Measurements from ENCODE around the gene OCEL1.

OCEL1 gene

DNA sequence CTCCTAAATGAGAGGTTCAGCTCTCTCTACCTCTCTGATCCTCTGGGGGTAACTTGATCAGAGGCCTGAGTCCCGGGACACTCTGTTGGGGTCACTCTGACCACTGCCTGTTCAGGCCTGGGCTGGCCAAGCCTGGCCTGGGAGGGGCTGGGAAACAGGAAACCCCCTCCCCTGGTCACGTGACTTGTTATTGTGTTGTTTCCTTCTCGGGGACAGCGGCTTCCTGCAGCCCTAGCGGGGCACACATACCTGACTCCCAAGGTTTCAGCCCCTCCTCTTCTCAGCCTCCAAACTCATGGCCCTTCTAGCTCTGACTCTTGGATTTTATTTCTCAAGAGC is 38.6 kb downstream of the OCEL1 start, which contains the start of gene USHBP1:
USHBP1 (minus strand) TSS at position 105 of the 339 bp plus-strand sequence. CDS start 446 bp downstream, outside the sequence.
- H3K9me3 ChIP-seq (ENCODE audit: control insufficient read depth, insufficient read depth, low read depth, low read length): no peaks in the 10 kb centered on the region
- no peaks in the 10 kb centered on the region for H3K4me1 ChIP-seq (ENCODE audit: control insufficient read depth, insufficient read depth, low read length)
- TF ChIP-seq KLF10 (tag by site-specific recombination; IDR thresholded peaks at IDR 0.05): no peak
- H3K4me3 ChIP-seq (ENCODE audit: low read depth, low read length): no peak within 1 kb of the TSS
- no peak within 1 kb of the TSS for H3K27ac ChIP-seq (ENCODE audit: extremely low read depth, low read depth, low read length)
- CTCF ChIA-PET: interaction anchor here (0.6 to 5.5 kb wide), 5 partner anchors 8 to 71 kb away, joined by 3 to 37 read pairs (median 5); partner anchors contain the start of genes ANKLE1 and USE1
- POLR2A ChIA-PET: interaction anchor here (1.0 kb wide), 1 partner anchor 49 kb away, joined by 3 read pairs; the partner anchor contains the start of gene USE1
- peaks cover 4 to 5% of the 10 kb centered on the region in 2 experiments; a peak in 2 of 3 replicates for H3K36me3 ChIP-seq (ENCODE audit: control insufficient read depth in 2 of 2, insufficient read depth in 1 of 2, low read length in 2 of 2)

DNA sequence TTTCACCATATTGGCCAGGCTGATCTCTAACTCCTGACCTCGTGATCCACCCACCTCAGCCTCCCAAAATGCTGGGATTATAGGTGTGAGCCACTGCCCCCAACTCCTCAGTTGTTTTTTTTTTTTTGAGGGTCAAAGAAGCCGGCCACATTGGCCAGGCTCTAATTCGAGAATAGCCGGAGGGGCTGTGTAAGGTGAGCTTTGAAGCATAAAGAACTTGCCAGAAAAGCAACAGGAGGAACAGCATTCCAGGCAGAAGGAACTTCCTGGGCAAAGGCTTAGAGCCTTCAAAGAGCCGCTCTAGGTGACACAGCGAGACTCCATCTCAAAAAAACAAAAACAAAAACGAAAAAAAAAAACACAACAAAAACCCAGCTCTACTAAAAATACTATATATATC is 40.0 kb downstream of the OCEL1 start:
- TF ChIP-seq, protein P1, sequence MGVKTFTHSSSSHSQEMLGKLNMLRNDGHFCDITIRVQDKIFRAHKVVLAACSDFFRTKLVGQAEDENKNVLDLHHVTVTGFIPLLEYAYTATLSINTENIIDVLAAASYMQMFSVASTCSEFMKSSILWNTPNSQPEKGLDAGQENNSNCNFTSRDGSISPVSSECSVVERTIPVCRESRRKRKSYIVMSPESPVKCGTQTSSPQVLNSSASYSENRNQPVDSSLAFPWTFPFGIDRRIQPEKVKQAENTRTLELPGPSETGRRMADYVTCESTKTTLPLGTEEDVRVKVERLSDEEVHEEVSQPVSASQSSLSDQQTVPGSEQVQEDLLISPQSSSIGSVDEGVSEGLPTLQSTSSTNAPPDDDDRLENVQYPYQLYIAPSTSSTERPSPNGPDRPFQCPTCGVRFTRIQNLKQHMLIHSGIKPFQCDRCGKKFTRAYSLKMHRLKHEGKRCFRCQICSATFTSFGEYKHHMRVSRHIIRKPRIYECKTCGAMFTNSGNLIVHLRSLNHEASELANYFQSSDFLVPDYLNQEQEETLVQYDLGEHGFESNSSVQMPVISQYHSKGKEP (tag by site-specific recombination; IDR thresholded peaks at IDR 0.05): no peak
- no peak for TF ChIP-seq HOXD13 (CRISPR knock-in tag; IDR thresholded peaks at IDR 0.05; ENCODE audit: borderline replicate concordance)
- no peak for TF ChIP-seq KLF8 (tag by site-specific recombination; IDR thresholded peaks at IDR 0.05)
- TF ChIP-seq ZFHX2 (tag by site-specific recombination; conservative IDR thresholded peaks at IDR 0.05): no peak
- TF ChIP-seq, protein P2, sequence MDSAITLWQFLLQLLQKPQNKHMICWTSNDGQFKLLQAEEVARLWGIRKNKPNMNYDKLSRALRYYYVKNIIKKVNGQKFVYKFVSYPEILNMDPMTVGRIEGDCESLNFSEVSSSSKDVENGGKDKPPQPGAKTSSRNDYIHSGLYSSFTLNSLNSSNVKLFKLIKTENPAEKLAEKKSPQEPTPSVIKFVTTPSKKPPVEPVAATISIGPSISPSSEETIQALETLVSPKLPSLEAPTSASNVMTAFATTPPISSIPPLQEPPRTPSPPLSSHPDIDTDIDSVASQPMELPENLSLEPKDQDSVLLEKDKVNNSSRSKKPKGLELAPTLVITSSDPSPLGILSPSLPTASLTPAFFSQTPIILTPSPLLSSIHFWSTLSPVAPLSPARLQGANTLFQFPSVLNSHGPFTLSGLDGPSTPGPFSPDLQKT (IDR thresholded peaks at IDR 0.05; ENCODE audit: borderline replicate concordance, low read depth, low read length): no peak
- TF ChIP-seq ZNF16 (tag by site-specific recombination; IDR thresholded peaks at IDR 0.05; ENCODE audit: low read depth): no peak
- no peak for TF ChIP-seq ZNF354C (tag by site-specific recombination; IDR thresholded peaks at IDR 0.05; ENCODE audit: borderline replicate concordance, low read depth)
- TF ChIP-seq ZNF624 (tag by site-specific recombination; IDR thresholded peaks at IDR 0.05): no peak
- no peak for TF ChIP-seq ZBTB48 (tag by site-specific recombination; IDR thresholded peaks at IDR 0.05)
- TF ChIP-seq ZNF677 (tag by site-specific recombination; IDR thresholded peaks at IDR 0.05): no peak
- TF ChIP-seq ZNF571 (tag by site-specific recombination; IDR thresholded peaks at IDR 0.05): no peak
- TF ChIP-seq ZNF629 (tag by site-specific recombination; IDR thresholded peaks at IDR 0.05): no peak
- ChIA-PET CTCF (interaction anchor here (1.1 to 5.5 kb wide), 4 partner anchors 7 to 31 kb away, joined by 3 to 37 read pairs (median 6); partner anchors contain the start of gene ANKLE1), POLR2A (interaction anchor here (0.6 to 2.5 kb wide), 5 partner anchors 29 to 725 kb away, joined by 3 to 16 read pairs (median 5); partner anchors contain the start of genes MRPL34 and OCEL1)
- H3K36me3 ChIP-seq (ENCODE audit: control insufficient read depth in 2 of 2, insufficient read depth in 1 of 2, low read length in 2 of 2): peaks cover 6 to 12% of the 10 kb centered on the region in 2 experiments; a peak in 2 of 3 replicates
- H3K27ac ChIP-seq (ENCODE audit: extremely low read depth, low read depth, low read length): no peak overlapping the region
- no peaks in the 10 kb centered on the region for H3K9me3 ChIP-seq (ENCODE audit: control insufficient read depth, insufficient read depth, low read depth, low read length)
- no peak overlapping the region for H3K4me3 ChIP-seq (ENCODE audit: low read depth, low read length)
- no peaks in the 10 kb centered on the region for H3K4me1 ChIP-seq (ENCODE audit: control insufficient read depth, insufficient read depth, low read length)

DNA sequence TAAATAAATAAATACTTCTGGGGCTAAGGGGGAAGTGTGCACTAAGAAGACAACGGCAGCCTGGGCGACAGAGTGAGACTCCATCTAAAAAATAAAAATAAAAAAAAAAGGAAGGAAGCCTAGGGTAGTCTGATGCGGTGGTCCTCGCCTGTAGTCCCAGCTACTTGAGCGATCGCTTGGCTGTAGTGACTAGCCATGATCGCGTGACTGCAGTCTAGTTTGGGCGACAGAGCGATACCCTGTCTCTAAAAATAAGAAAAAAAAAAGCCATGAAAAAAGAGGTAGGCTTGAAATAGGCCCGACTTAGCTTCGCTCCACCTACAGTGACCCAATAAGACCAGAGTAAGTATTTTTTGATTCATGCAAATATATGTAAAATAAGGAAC is 40.6 kb downstream of the OCEL1 start:
- no peak overlapping the region for H3K4me3 ChIP-seq (ENCODE audit: low read depth, low read length)
- POLR2A ChIA-PET: interaction anchor here (0.6 to 2.5 kb wide), 22 partner anchors 9 to 681 kb away, joined by 3 to 23 read pairs (median 4); partner anchors contain the start of genes ABHD8, ANKLE1, CCDC124 and DDA1
- CTCF ChIA-PET: interaction anchor here (0.6 to 5.5 kb wide), 6 partner anchors 8 to 290 kb away, joined by 3 to 37 read pairs (median 6); partner anchors contain the start of genes ANKLE1, HAUS8 and MYO9B
- TF ChIP-seq, protein P3, sequence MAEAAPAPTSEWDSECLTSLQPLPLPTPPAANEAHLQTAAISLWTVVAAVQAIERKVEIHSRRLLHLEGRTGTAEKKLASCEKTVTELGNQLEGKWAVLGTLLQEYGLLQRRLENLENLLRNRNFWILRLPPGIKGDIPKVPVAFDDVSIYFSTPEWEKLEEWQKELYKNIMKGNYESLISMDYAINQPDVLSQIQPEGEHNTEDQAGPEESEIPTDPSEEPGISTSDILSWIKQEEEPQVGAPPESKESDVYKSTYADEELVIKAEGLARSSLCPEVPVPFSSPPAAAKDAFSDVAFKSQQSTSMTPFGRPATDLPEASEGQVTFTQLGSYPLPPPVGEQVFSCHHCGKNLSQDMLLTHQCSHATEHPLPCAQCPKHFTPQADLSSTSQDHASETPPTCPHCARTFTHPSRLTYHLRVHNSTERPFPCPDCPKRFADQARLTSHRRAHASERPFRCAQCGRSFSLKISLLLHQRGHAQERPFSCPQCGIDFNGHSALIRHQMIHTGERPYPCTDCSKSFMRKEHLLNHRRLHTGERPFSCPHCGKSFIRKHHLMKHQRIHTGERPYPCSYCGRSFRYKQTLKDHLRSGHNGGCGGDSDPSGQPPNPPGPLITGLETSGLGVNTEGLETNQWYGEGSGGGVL (tag by site-specific recombination; IDR thresholded peaks at IDR 0.05): no peak
- peak; percentile 61 for TF ChIP-seq ZNF335 (tag by site-specific recombination; conservative IDR thresholded peaks at IDR 0.05)
- H3K4me1 ChIP-seq (ENCODE audit: control insufficient read depth, insufficient read depth, low read length): no peaks in the 10 kb centered on the region
- H3K36me3 ChIP-seq (ENCODE audit: control insufficient read depth in 2 of 2, insufficient read depth in 1 of 2, low read length in 2 of 2): peaks cover 8 to 18% of the 10 kb centered on the region in 2 experiments; a peak in 2 of 3 replicates
- no peak overlapping the region for H3K27ac ChIP-seq (ENCODE audit: extremely low read depth, low read depth, low read length)
- H3K9me3 ChIP-seq (ENCODE audit: control insufficient read depth, insufficient read depth, low read depth, low read length): no peaks in the 10 kb centered on the region

All from HEK293 (cell line).